A549 (cell line): ENCODE measurements around the gene UPB1.

Source experiments
- BHLHE40 ChIP-seq: IDR thresholded peaks from 2 replicates; pipeline ENCODE4 v1.6.1; 2012; ENCODE audit warnings: low read depth, low read length, inconsistent platforms
- CEBPB ChIP-seq, 2 experiments: fragments of >200 bp in 1 of 2; sonication (Bioruptor Twin) in 1 of 2; formaldehyde crosslinking in 1 of 2; IDR thresholded peaks; 2 replicates each; pipeline ENCODE4 v1.6.1; 2012 to 2016
- HDAC2 ChIP-seq: fragments of 200-600 bp; sonication (generic); IDR thresholded peaks from 2 replicates; pipeline ENCODE4 v1.6.1; 2016
- PHF8 ChIP-seq: fragments of 200-600 bp; sonication (generic); IDR thresholded peaks from 2 replicates; pipeline ENCODE4 v1.6.1; 2016; ENCODE audit warnings: low read depth, mild to moderate bottlenecking, antibody characterized with exemption, moderate library complexity, borderline replicate concordance
- POLR2A ChIP-seq: IDR thresholded peaks from 2 replicates; pipeline ENCODE4 v1.6.1; 2012; ENCODE audit warnings: mild to moderate bottlenecking, low read length
- RAD21 ChIP-seq, 2 experiments: fragments of >200 bp in 1 of 2; sonication (Bioruptor Twin) in 1 of 2; formaldehyde crosslinking in 1 of 2; IDR thresholded peaks in 1 of 2; conservative IDR thresholded peaks in 1 of 2; 2 replicates in 1 of 2; 3 replicates in 1 of 2; pipeline ENCODE4 v1.6.1; 2012 to 2018; ENCODE audit warnings: inconsistent platforms in 1 of 2
- RARB ChIP-seq: fragments of 250-450 bp; sonication (Bioruptor Pico); IDR thresholded peaks from 2 replicates; pipeline ENCODE4 v1.8.0; 2021; ENCODE audit warnings: mild to moderate bottlenecking, moderate library complexity
- TP53 ChIP-seq: fragments of 250-450 bp; sonication (Bioruptor Pico); IDR thresholded peaks from 2 replicates; pipeline ENCODE4 v1.5.0; 2021; ENCODE audit warnings: mild to moderate bottlenecking, moderate library complexity
- TF ChIP-seq, protein P1 (sequence below): fragments of >200 bp; sonication (Bioruptor Twin); formaldehyde crosslinking; IDR thresholded peaks from 3 replicates; pipeline ENCODE4 v1.5.1; 2016
- TF ChIP-seq, protein P2 (sequence below): fragments of 200-600 bp; sonication (generic); IDR thresholded peaks from 2 replicates; pipeline ENCODE4 v1.6.1; 2016; ENCODE audit warnings: antibody characterized with exemption, mild to moderate bottlenecking, moderate library complexity

DNA sequence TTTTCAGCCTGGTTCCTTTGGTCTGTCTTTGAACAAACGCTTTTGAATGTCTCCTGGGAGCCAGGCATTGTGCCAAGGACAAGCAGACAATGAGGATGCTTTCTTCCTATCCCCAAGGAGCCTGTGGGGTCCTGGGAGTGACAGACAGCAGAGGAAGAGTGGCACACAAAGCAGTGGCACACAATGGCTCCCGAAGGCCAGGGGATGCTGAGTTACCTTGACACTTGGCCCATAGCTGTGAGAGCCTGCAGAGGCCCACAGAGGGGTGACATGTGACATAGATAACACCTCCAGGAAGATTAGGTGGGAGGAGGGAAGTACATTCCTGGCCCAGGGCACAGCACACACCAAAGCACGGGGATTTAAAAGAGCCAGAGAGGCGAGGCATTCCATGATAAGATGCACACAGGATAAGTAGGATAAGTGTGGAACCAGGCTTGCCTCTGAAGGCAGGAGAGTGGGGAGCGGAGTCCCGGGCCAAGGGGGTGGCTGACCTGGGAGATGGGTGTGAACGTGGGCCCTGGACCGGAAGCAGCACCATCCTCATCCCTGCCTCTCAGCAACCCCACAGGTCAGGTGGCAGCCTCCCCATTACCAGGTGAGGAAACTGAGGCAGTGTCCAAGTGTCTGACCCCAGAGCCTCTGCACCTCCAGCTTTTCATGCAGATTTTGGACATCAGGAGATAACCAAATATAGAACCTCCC, 6.3 kb downstream of the UPB1 start:
- TF ChIP-seq TP53 (CRISPR knock-in tag) (no peak), RAD21 (conservative IDR thresholded peaks at IDR 0.05 in 1 of 2, IDR thresholded peaks at IDR 0.05 in 1 of 2) (no peak), POLR2A (no peak), HDAC2 (no peak), BHLHE40 (no peak), RARB (CRISPR knock-in tag) (no peak), CEBPB (IDR thresholded peaks at IDR 0.05) (no peak), PHF8 (no peak)
- TF ChIP-seq, protein P1, sequence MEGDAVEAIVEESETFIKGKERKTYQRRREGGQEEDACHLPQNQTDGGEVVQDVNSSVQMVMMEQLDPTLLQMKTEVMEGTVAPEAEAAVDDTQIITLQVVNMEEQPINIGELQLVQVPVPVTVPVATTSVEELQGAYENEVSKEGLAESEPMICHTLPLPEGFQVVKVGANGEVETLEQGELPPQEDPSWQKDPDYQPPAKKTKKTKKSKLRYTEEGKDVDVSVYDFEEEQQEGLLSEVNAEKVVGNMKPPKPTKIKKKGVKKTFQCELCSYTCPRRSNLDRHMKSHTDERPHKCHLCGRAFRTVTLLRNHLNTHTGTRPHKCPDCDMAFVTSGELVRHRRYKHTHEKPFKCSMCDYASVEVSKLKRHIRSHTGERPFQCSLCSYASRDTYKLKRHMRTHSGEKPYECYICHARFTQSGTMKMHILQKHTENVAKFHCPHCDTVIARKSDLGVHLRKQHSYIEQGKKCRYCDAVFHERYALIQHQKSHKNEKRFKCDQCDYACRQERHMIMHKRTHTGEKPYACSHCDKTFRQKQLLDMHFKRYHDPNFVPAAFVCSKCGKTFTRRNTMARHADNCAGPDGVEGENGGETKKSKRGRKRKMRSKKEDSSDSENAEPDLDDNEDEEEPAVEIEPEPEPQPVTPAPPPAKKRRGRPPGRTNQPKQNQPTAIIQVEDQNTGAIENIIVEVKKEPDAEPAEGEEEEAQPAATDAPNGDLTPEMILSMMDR: no peak
- TF ChIP-seq, protein P2, sequence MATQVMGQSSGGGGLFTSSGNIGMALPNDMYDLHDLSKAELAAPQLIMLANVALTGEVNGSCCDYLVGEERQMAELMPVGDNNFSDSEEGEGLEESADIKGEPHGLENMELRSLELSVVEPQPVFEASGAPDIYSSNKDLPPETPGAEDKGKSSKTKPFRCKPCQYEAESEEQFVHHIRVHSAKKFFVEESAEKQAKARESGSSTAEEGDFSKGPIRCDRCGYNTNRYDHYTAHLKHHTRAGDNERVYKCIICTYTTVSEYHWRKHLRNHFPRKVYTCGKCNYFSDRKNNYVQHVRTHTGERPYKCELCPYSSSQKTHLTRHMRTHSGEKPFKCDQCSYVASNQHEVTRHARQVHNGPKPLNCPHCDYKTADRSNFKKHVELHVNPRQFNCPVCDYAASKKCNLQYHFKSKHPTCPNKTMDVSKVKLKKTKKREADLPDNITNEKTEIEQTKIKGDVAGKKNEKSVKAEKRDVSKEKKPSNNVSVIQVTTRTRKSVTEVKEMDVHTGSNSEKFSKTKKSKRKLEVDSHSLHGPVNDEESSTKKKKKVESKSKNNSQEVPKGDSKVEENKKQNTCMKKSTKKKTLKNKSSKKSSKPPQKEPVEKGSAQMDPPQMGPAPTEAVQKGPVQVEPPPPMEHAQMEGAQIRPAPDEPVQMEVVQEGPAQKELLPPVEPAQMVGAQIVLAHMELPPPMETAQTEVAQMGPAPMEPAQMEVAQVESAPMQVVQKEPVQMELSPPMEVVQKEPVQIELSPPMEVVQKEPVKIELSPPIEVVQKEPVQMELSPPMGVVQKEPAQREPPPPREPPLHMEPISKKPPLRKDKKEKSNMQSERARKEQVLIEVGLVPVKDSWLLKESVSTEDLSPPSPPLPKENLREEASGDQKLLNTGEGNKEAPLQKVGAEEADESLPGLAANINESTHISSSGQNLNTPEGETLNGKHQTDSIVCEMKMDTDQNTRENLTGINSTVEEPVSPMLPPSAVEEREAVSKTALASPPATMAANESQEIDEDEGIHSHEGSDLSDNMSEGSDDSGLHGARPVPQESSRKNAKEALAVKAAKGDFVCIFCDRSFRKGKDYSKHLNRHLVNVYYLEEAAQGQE: no peak
